HG03066 (cell line): ENCODE results near the gene TOP3A.
A peak's percentile ranks its signal among the peaks of the same experiment; 100 is the strongest.

ENCODE experiments used
- ATAC-seq: cut with Tn5 transposase; IDR thresholded peaks from one replicate; pipeline ENCODE4 v1.9.1; 2021; ENCODE audit warnings: low read depth; ENCODE audit not compliant: unreplicated experiment

Gene TOP3A

GRCh38 chr17:18280766-18281371 is 33.9 kb downstream of the TOP3A start:
- no peak for ATAC-seq

- no peak for ATAC-seq
Observed at GRCh38 chr17:18280249-18280648, 34.5 kb downstream of the TOP3A start.

- no peak for ATAC-seq
Observed at GRCh38 chr17:18278867-18279266, 35.9 kb downstream of the TOP3A start.

GRCh38 chr17:18277076-18277475 is 37.7 kb downstream of the TOP3A start:
- ATAC-seq = no peak

- ATAC-seq = no peak
Observed at GRCh38 chr17:18270046-18270931, 44.5 kb downstream of the TOP3A start.

GRCh38 chr17:18267927-18268711 is 46.7 kb downstream of the TOP3A start:
- no peak for ATAC-seq

GRCh38 chr17:18267366-18267765 is 47.4 kb downstream of the TOP3A start:
- no peak for ATAC-seq

GRCh38 chr17:18263885-18264682 is 50.7 kb downstream of the TOP3A start:
- no peak for ATAC-seq

- ATAC-seq = no peak
Observed at GRCh38 chr17:18262641-18263040, 52.2 kb downstream of the TOP3A start.

GRCh38 chr17:18262111-18262510 is 52.7 kb downstream of the TOP3A start:
- no peak for ATAC-seq

- ATAC-seq = no peak
Observed at GRCh38 chr17:18261659-18262058, 53.1 kb downstream of the TOP3A start.

GRCh38 chr17:18261146-18261515 is 53.7 kb downstream of the TOP3A start:
- ATAC-seq = peak; percentile 7

- peak; percentile 80 for ATAC-seq
Observed at GRCh38 chr17:18260332-18261145, 54.3 kb downstream of the TOP3A start, which contains the start of gene MIEF2. Gene MIEF2, plus strand, starts transcription at chr17:18260662. Its CDS starts 2,059 bp downstream, at chr17:18262721.

- ATAC-seq = no peak
Observed at GRCh38 chr17:18259621-18260331, 55.0 kb downstream of the TOP3A start.

- ATAC-seq = no peak
Observed at GRCh38 chr17:18258356-18259038, 56.3 kb downstream of the TOP3A start, which contains the start of gene FLII. Gene FLII, minus strand, starts transcription at chr17:18258738. Its CDS starts 48 bp downstream, at chr17:18258690.

- no peak for ATAC-seq
Observed at GRCh38 chr17:18257982-18258355, 56.8 kb downstream of the TOP3A start.

- no peak for ATAC-seq
Observed at GRCh38 chr17:18257268-18257981, 57.4 kb downstream of the TOP3A start.

- ATAC-seq = no peak
Observed at GRCh38 chr17:18256776-18257175, 58.0 kb downstream of the TOP3A start.
